Islet of Langerhans (tissue), 1 donor: ENCODE measurements around the gene ETF1.
"Not testable (repeated sequence)": the region's sequence is repeated elsewhere in the genome, so short reads cannot be mapped to it uniquely, and the experiment has no call there.

ENCODE experiments used
- FAIRE-seq: peaks from one replicate; lab custom pipeline; 2011; peaks lifted over from hg19 to GRCh38; lab: Jason Lieb, UNC

ETF1 gene

GRCh38 chr5:138528744-138529469, 14.1 kb downstream of the ETF1 start:
- no peak for FAIRE-seq

GRCh38 chr5:138528208-138528607, 14.8 kb downstream of the ETF1 start:
- no peak for FAIRE-seq

- no peak for FAIRE-seq
Observed at GRCh38 chr5:138527170-138527569, 15.9 kb downstream of the ETF1 start.

- FAIRE-seq: no peak
Observed at GRCh38 chr5:138523406-138523805, 19.6 kb downstream of the ETF1 start.

- no peak for FAIRE-seq
Observed at GRCh38 chr5:138520971-138521370, 22.1 kb downstream of the ETF1 start.

- FAIRE-seq: no peak
Observed at GRCh38 chr5:138517437-138517836, 25.6 kb downstream of the ETF1 start.

- FAIRE-seq: no peak
Observed at GRCh38 chr5:138515556-138516245, 27.3 kb downstream of the ETF1 start.

GRCh38 chr5:138514021-138514420, 29.0 kb downstream of the ETF1 start:
- FAIRE-seq: no peak

GRCh38 chr5:138508958-138509357, 34.1 kb downstream of the ETF1 start:
- no peak for FAIRE-seq

- not testable (repeated sequence) for FAIRE-seq
Observed at GRCh38 chr5:138507485-138507884, 35.6 kb downstream of the ETF1 start.

- FAIRE-seq: no peak
Observed at GRCh38 chr5:138506370-138507306, 36.4 kb downstream of the ETF1 start.

GRCh38 chr5:138504799-138505198, 38.2 kb downstream of the ETF1 start:
- no peak for FAIRE-seq

GRCh38 chr5:138503487-138504270, 39.4 kb downstream of the ETF1 start:
- no peak for FAIRE-seq

- no peak for FAIRE-seq
Observed at GRCh38 chr5:138502521-138502920, 40.5 kb downstream of the ETF1 start.

- no peak for FAIRE-seq
Observed at GRCh38 chr5:138502121-138502520, 40.9 kb downstream of the ETF1 start.

GRCh38 chr5:138498376-138498775, 44.7 kb downstream of the ETF1 start:
- FAIRE-seq: no peak

- no peak for FAIRE-seq
Observed at GRCh38 chr5:138495351-138495750, 47.7 kb downstream of the ETF1 start.

- no peak for FAIRE-seq
Observed at GRCh38 chr5:138492560-138493045, 50.4 kb downstream of the ETF1 start.

GRCh38 chr5:138491669-138492559, 51.1 kb downstream of the ETF1 start:
- no peak for FAIRE-seq

- no peak for FAIRE-seq
Observed at GRCh38 chr5:138491284-138491648, 51.8 kb downstream of the ETF1 start.
